ENCODE results near the gene APPL2.

Gene APPL2

GRCh38 chr12:105221583-105222283 lies 14.2 kb downstream of the APPL2 start:
- no peak for DNase-seq

DNA sequence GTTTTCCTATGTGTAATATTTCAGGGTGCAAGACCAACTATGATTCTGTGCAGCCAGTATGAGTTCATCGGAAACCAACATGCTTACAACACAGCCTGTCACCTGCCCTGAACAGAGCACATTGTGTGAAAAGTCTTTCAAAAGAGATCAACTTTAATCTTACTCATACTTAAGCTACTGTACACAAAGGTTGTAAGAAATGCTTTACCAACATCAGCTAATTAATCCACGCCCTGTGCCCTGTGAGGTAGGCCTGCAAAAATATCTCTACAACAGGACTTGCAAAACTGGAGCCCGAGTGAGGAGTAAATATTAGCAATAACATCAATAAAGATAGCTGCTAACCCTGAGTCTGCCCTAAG lies 15.1 kb downstream of the APPL2 start:
- DNase-seq, result no peak

DNA sequence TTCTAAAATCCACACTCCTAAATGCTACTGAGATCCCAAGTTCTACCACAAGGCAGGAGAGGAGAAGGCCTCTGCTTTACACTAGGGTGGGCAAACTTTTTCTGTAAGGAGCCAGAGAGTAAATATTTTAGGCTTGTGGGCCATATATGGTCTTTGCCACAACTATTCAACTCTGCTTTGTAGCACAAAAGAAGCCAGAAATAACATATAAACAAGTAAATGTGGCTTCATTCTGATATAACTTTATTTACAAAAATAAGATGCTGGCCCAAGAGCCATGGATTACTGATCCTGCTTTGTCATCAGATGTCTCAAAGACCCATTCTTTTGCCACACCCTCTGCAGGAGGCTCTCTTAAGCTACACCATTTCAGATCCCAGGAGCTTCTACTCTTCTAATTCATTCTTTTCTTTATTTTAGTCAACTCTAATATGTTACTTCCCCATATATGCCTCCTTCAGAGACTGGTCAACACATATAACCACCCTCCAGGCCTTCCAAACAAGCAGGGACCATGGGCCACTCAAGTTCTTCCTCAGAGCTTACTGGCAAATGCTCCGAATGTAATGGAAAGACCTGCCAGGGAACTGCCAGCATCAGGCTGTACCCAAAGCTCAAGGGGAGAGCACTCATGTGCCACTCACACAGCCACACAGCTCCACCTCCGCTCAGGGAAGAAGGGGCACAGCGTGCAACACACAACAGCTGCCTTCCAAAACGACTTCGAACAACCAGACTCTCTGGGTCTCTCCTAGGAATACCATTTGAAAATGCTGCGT lies 15.6 kb downstream of the APPL2 start:
- no peak for DNase-seq

GRCh38 chr12:105219261-105220028 lies 16.5 kb downstream of the APPL2 start:
- no peak for DNase-seq

GRCh38 chr12:105218434-105218833 lies 17.5 kb downstream of the APPL2 start:
- DNase-seq, result no peak

DNA sequence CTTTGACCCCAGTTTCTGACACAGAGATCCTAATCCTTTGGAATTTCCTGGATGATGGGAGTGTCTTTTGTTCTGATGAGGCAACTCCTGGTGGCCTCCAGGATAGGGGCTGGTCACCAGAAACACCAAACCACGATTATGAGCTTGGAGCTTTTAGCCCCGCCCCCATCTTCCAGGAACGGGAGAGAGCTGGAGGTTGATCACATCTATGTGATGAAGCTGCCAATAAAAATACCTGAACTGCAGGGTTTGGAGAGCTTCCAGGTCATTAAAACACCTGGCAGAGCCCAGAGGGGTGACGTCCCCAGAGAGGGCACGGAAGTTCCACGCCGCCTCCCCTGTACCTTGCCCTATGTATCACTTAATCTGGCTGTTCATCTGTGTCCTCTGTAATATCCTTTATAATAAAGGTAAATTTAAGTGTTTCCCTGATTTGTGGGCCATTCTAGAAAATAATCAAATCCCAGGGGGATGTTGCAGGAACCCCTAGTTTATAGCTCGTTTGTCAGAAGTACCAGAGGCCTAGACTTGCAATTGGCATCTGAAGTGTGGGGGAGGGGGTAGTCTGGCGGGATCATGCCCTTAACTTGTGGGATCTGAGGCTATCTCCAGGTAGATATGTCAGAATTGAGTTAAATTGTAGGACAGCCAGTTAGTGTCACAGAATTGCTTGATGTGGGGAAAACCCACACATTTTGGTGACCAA lies 21.2 kb downstream of the APPL2 start:
- no peak for DNase-seq

GRCh38 chr12:105214148-105214547 lies 21.8 kb downstream of the APPL2 start:
- no peak for DNase-seq

- DNase-seq, result no peak
These were observed 23.5 kb downstream of the APPL2 start for GRCh38 chr12:105212438-105212837.

GRCh38 chr12:105209091-105209490 lies 26.9 kb downstream of the APPL2 start:
- no peak for DNase-seq

DNA sequence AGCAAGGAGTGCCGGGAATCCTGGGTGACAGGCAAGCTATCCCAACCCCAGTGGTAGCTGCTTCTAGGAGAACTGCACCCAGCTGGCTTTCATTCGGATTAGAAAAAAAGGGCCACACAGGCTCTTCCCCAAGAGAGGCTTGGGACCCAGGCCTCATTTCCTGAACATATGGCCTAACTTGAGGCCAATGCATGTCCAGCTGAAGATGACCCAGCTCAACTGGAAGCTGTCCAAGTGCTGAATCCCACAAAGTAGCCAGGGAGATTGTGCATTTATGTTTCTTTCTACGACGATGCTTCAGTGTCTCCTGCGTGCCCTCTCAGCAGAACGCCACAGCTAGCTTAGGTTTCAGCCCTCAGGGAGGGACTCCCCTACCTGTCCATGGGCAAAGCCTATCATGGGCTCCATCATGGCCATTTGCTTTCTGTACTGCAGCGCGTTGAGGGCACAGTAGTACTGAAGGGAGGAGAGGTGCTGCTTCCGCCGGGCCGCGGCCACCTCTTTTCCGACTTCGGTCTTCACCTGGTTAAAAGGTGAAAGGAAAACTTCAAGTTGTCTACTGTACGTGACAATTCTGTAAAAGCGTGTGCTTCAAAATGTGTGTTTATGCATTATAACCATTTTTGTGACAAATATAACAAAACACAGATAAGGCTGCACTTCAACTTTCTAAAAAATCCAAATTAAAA lies 29.1 kb downstream of the APPL2 start:
- DNase-seq, result no peak

GRCh38 chr12:105205322-105206048 lies 30.5 kb downstream of the APPL2 start:
- no peak for DNase-seq

GRCh38 chr12:105204916-105205315 lies 31.1 kb downstream of the APPL2 start:
- DNase-seq, result no peak

DNA sequence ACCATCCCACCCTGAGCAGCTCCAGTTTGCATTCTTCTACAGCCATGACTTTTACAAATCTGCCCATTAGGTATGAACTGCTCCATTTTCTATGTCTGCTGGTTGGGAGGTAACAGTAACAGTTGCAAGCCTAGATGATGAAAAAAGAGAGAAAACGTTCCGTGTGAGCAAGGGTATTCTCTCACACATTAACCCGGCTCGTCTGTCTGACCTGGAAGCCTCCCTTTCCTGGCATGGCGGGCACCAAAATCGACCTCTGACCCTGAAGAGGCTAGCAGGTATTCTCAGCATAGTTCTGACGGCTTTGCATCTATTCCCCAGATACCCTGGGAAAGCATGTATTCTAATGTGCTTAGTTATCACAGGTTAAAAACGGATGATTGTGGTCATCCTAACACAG lies 31.8 kb downstream of the APPL2 start:
- DNase-seq, result no peak

- no peak for DNase-seq
These were observed 33.8 kb downstream of the APPL2 start for GRCh38 chr12:105202202-105202601.

GRCh38 chr12:105201299-105201698 lies 34.7 kb downstream of the APPL2 start:
- no peak for DNase-seq

DNA sequence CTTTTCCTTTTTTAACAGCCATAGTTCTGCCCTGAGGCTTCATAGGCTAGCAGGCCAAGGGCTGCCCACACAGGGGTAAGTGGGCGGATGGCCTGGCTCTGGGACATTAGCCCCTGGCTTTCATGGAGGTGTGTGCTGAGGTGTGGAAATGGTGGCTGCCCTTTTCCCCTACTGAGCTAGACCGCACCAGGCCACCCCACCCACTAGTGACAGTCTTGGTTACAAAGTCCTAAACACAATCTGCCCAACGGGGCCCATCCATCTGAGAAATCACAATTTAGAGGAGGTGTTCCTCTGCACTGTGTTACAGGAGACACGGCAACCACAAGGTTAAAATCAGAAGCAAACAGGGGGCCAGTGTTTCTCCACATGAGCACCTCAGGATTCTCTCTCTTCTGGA lies 35.6 kb downstream of the APPL2 start:
- DNase-seq, result no peak

DNA sequence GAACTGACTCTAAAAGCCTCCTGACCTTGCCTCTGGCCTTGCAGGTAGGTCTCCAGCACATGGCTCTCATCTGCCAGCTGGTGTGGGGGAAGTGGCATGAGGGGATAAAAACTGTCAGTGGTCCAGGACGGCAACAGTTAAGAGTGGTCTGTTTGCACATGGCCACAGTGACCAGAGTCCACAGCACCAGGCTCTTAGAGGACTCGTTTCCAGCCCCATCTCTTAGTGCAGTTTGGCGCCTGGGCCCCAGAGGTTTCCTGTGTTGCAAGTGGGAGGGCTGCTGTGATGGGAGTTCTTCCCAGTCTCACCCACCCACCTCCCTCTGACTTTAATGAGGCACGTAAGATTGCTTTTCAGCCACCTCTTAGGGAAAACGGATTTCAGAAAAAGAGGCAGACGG lies 37.0 kb downstream of the APPL2 start:
- DNase-seq, result no peak

DNA sequence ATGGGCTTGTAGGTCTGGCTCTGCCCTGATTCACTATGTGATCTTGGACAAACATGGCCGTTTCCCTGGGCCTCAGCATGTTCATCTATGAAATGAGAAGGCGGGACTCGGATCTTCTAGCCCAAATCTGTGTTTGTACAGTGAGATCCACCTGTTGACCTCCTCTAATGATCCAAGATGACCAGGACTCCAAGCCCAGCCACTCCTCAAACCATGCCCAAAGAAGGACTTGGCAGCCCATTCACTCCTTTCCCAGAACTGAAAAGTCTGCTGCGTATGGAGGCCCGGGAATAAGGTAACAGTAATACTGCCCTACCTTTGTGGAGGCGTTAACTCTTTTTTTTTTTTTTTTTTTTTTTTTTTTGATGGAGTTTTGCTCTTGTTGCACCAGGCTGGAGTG lies 39.9 kb downstream of the APPL2 start:
- no peak for DNase-seq

- DNase-seq, result no peak
These were observed 41.0 kb downstream of the APPL2 start for GRCh38 chr12:105194947-105195346.

DNA sequence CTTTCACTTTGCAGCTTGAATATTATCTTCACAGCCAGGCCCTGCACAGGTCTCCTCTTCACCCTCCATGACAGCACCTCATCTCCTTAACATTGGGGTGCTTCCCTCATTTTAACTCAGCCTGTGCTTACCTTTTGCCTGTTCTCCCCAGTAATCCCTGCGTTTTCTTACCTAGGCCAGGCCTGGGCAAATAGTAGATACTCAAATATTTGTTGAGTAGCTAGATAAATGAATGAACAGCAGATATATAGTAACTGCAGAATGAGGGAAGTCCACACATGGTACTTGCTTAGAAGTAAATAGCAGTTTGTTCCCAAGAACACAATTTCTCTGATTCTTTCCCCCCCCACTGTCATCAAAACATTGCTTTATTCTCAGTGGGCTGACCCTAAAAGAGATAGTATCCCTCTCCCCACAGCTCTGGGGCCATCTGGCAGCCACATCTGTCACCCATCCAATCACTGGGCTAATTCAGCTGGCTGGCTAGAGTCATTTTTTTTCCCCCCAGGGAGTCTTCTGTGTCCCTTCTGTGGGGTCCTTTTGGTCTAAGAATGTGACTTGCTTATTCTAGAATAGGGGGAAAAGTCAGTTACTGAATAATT lies 43.2 kb downstream of the APPL2 start:
- DNase-seq, result no peak

- no peak for DNase-seq
These were observed 45.4 kb downstream of the APPL2 start for GRCh38 chr12:105190530-105190929.

Measured in T-helper 2 cell (primary cell).